Measurements from ENCODE around the gene IL5.
A peak's percentile ranks its signal among the peaks of the same experiment; 100 is the strongest.
"Not testable (repeated sequence)": the region's sequence is repeated elsewhere in the genome, so short reads cannot be mapped to it uniquely, and the experiment has no call there.

The IL5 gene

DNA sequence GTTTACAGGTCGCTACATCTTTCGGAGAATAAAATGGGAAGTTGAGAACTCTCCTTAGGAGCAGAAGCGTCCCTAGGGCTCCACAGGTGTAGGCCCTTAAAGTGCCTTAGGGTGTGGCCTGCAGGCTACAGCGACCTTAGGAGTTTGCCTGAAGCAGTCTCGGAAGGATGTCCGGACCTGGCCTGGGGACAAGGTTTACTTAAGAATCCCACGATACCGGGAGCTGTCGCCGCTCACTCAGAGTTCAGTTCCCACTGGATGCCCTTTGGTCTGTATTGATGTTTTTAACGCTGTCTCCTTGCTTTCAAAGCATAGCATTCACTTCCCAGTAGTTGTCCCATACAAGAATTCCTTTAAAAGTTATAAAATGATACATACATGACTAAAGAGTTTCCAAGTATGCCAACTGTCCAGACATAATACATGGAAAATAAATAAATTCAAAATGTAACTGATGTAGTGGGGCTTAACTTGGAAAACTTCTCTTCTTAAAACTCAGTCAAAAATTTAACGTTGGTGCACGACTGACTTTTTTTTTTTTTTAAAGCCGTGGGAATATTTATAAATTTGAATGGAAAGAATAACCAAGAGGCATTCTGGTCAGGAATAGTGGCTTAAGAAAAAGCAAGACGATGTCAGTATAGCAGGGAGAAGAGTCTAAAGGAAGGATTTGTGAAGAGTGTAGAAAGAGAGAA, 14.3 kb upstream of the IL5 start:
- DNase-seq (ENCODE audit: low spot score) (no peak), ATAC-seq (ENCODE audit: low read depth) (peak; percentile 46)
- peak overlapping the region; percentile 58 for H3K4me3 ChIP-seq (ENCODE audit: severe bottlenecking)
- H3K27me3 ChIP-seq (ENCODE audit: insufficient read depth, poor library complexity, severe bottlenecking), result no peaks in the 10 kb centered on the region
- peak overlapping the region; percentile 64 for H3K27ac ChIP-seq (ENCODE audit: poor library complexity, severe bottlenecking)
- H3K9me3 ChIP-seq (ENCODE audit: severe bottlenecking), result no peaks in the 10 kb centered on the region
- peaks cover 12% of the 10 kb centered on the region for H3K4me1 ChIP-seq (ENCODE audit: insufficient read depth, poor library complexity, severe bottlenecking)
- TF ChIP-seq CTCF (IDR thresholded peaks at IDR 0.05; ENCODE audit: poor library complexity, severe bottlenecking), result no peak
- peaks cover 38% of the 10 kb centered on the region for H3K36me3 ChIP-seq (ENCODE audit: low read depth)

- Histone ChIP-seq H3K4me3 (ENCODE audit: severe bottlenecking) (peak within 1 kb of the TSS; percentile 58), H3K9me3 (ENCODE audit: severe bottlenecking) (no peaks in the 10 kb centered on the region), H3K27me3 (ENCODE audit: insufficient read depth, poor library complexity, severe bottlenecking) (no peaks in the 10 kb centered on the region), H3K27ac (ENCODE audit: poor library complexity, severe bottlenecking) (peak within 1 kb of the TSS; percentile 64), H3K4me1 (ENCODE audit: insufficient read depth, poor library complexity, severe bottlenecking) (peaks cover 12% of the 10 kb centered on the region), H3K36me3 (ENCODE audit: low read depth) (peaks cover 31% of the 10 kb centered on the region)
- no peak for TF ChIP-seq CTCF (IDR thresholded peaks at IDR 0.05; ENCODE audit: poor library complexity, severe bottlenecking)
- DNase-seq (ENCODE audit: low spot score) (peak; percentile 94), ATAC-seq (ENCODE audit: low read depth) (peak; percentile 98)
These were observed 13.6 kb upstream of the IL5 start, which contains the start of gene RAD50 for GRCh38 chr5:132556763-132557477. TSS of gene RAD50 (plus strand) at chr5:132556977. CDS start at chr5:132557325, 348 bp downstream.

GRCh38 chr5:132556153-132556762, 12.9 kb upstream of the IL5 start:
- TF ChIP-seq CTCF (IDR thresholded peaks at IDR 0.05; ENCODE audit: poor library complexity, severe bottlenecking), result no peak
- Histone ChIP-seq H3K4me1 (ENCODE audit: insufficient read depth, poor library complexity, severe bottlenecking) (peaks cover 12% of the 10 kb centered on the region), H3K27ac (ENCODE audit: poor library complexity, severe bottlenecking) (peak overlapping the region; percentile 64), H3K27me3 (ENCODE audit: insufficient read depth, poor library complexity, severe bottlenecking) (no peaks in the 10 kb centered on the region), H3K4me3 (ENCODE audit: severe bottlenecking) (peak overlapping the region; percentile 58), H3K9me3 (ENCODE audit: severe bottlenecking) (no peaks in the 10 kb centered on the region), H3K36me3 (ENCODE audit: low read depth) (peaks cover 25% of the 10 kb centered on the region)
- DNase-seq (ENCODE audit: low spot score), result no peak
- ATAC-seq (ENCODE audit: low read depth), result peak; percentile 22; the same call in 2 of the 3 replicates

GRCh38 chr5:132549576-132549975, 6.3 kb upstream of the IL5 start:
- DNase-seq (ENCODE audit: low spot score) (no peak), ATAC-seq (ENCODE audit: low read depth) (no peak)
- Histone ChIP-seq H3K36me3 (ENCODE audit: low read depth) (no peaks in the 10 kb centered on the region), H3K4me1 (ENCODE audit: insufficient read depth, poor library complexity, severe bottlenecking) (no peaks in the 10 kb centered on the region), H3K9me3 (ENCODE audit: severe bottlenecking) (no peaks in the 10 kb centered on the region), H3K27me3 (ENCODE audit: insufficient read depth, poor library complexity, severe bottlenecking) (no peaks in the 10 kb centered on the region), H3K27ac (ENCODE audit: poor library complexity, severe bottlenecking) (no peak overlapping the region), H3K4me3 (ENCODE audit: severe bottlenecking) (no peak overlapping the region)
- no peak for TF ChIP-seq CTCF (IDR thresholded peaks at IDR 0.05; ENCODE audit: poor library complexity, severe bottlenecking)

DNA sequence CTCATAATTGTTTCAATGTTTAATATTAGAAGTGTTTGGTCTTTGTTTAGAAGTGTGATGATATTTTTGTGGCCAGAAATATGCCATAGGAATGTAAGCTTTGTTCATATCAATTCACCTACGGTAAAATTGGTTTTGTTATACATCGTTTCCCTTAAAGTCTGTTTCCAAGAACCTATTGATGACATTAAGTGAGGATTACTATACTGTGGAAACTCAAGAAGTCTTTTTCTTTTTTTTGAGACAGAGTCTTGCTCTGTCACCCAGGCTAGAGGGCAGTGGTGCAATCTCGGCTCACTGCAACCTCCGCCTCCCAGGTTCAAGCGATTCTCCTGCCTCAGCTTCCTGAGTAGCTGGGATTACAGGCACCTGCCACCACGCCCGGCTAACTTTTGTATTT, 5.5 kb upstream of the IL5 start:
- not testable (repeated sequence) for H3K4me1 ChIP-seq (ENCODE audit: insufficient read depth, poor library complexity, severe bottlenecking); H3K36me3 ChIP-seq (ENCODE audit: low read depth); H3K9me3 ChIP-seq (ENCODE audit: severe bottlenecking); H3K27ac ChIP-seq (ENCODE audit: poor library complexity, severe bottlenecking); H3K27me3 ChIP-seq (ENCODE audit: insufficient read depth, poor library complexity, severe bottlenecking); DNase-seq (ENCODE audit: low spot score); ATAC-seq (ENCODE audit: low read depth); H3K4me3 ChIP-seq (ENCODE audit: severe bottlenecking)
